D721Med (cell line): ENCODE results near the gene NBAS.

Experiments
- DNase-seq: peaks from one replicate; pipeline ENCODE4 v3.0.0; 2011; ENCODE audit warnings: low spot score; ENCODE audit not compliant: insufficient read length
- FAIRE-seq: peaks from 2 replicates; lab custom pipeline; 2011; peaks lifted over from hg19 to GRCh38; lab: Jason Lieb, UNC
- CTCF ChIP-seq: IDR thresholded peaks from 2 replicates; pipeline ENCODE4 v1.5.1; 2012; ENCODE audit warnings: mild to moderate bottlenecking, control low read depth; ENCODE audit not compliant: insufficient read depth; ENCODE audit errors: missing control alignments

The NBAS gene

GRCh38 chr2:15591373-15591691 is 30.2 kb upstream of the NBAS start:
- DNase-seq (no peak), FAIRE-seq (no peak)
- no peak for TF ChIP-seq CTCF

GRCh38 chr2:15588329-15588919 is 27.3 kb upstream of the NBAS start:
- FAIRE-seq = no peak

GRCh38 chr2:15584767-15585469 is 23.8 kb upstream of the NBAS start:
- no peak for TF ChIP-seq CTCF
- DNase-seq (no peak), FAIRE-seq (no peak)

More at GRCh38 chr2:15588329-15588919, 27.3 kb upstream of the NBAS start:
- peak; percentile 68 for TF ChIP-seq CTCF
- no peak for DNase-seq

GRCh38 chr2:15584316-15584715 is 23.2 kb upstream of the NBAS start:
- no peak for DNase-seq
- no peak for FAIRE-seq
- TF ChIP-seq CTCF = no peak

GRCh38 chr2:15583826-15584225 is 22.7 kb upstream of the NBAS start:
- FAIRE-seq = no peak
- TF ChIP-seq CTCF = no peak

GRCh38 chr2:15582710-15583357 is 21.7 kb upstream of the NBAS start:
- no peak for FAIRE-seq

More at GRCh38 chr2:15583826-15584225, 22.7 kb upstream of the NBAS start:
- DNase-seq = no peak

More at GRCh38 chr2:15582710-15583357, 21.7 kb upstream of the NBAS start:
- no peak for TF ChIP-seq CTCF
- no peak for DNase-seq
